Smooth muscle cell (in vitro differentiated cells): Measurements from ENCODE around the gene CLK3. TPM values are rescaled to one million over a fixed set of nuclear protein-coding genes. Genes with fewer than 3 reads are reported as not detected.

Experiments used
- DNase-seq: peaks from one replicate; lab custom pipeline; 2025; ENCODE audit not compliant: unreplicated experiment; lab: John Stamatoyannopoulos, UW
- H2AFZ ChIP-seq: fragments of 200-600 bp; sonication (generic); 2 replicates; pipeline ENCODE4 v1.6.0; 2016; ENCODE audit warnings: antibody characterized with exemption, low read depth, mild to moderate bottlenecking
- H3F3A ChIP-seq: fragments of 200-600 bp; sonication (generic); 2 replicates; pipeline ENCODE4 v1.6.0; 2017; ENCODE audit warnings: antibody characterized with exemption, low read depth
- H3K27ac ChIP-seq: fragments of 200-600 bp; sonication (generic); 2 replicates; pipeline ENCODE4 v1.5.1; 2016; ENCODE audit warnings: low read depth, mild to moderate bottlenecking
- H3K27me3 ChIP-seq: fragments of 200-600 bp; sonication (generic); 2 replicates; pipeline ENCODE4 v1.6.1; 2016; ENCODE audit warnings: low read depth, mild to moderate bottlenecking
- H3K36me3 ChIP-seq: fragments of 200-600 bp; sonication (generic); 2 replicates; pipeline ENCODE4 v1.5.1; 2016; ENCODE audit warnings: low read depth
- H3K4me1 ChIP-seq: fragments of 200-600 bp; sonication (generic); 2 replicates; pipeline ENCODE4 v1.5.1; 2016; ENCODE audit warnings: low read depth
- H3K4me2 ChIP-seq: fragments of 200-600 bp; sonication (generic); 2 replicates; pipeline ENCODE4 v1.6.0; 2016; ENCODE audit warnings: mild to moderate bottlenecking
- H3K4me3 ChIP-seq: fragments of 200-600 bp; sonication (generic); 2 replicates; pipeline ENCODE4 v1.5.1; 2016; ENCODE audit warnings: mild to moderate bottlenecking
- H3K79me2 ChIP-seq: fragments of 200-600 bp; sonication (generic); 2 replicates; pipeline ENCODE4 v1.6.0; 2016; ENCODE audit warnings: low read depth, mild to moderate bottlenecking
- H3K9ac ChIP-seq: fragments of 200-600 bp; sonication (generic); 2 replicates; pipeline ENCODE4 v1.6.0; 2016; ENCODE audit warnings: low read depth
- H3K9me3 ChIP-seq: fragments of 200-600 bp; sonication (generic); replicated peaks from 2 replicates; pipeline ENCODE4 v1.5.1; 2016; ENCODE audit warnings: low read depth
- H4K20me1 ChIP-seq: fragments of 200-600 bp; sonication (generic); 2 replicates; pipeline ENCODE4 v1.6.0; 2016; ENCODE audit warnings: low read depth
- WGBS: methylation state at CpG from one replicate; pipeline ENCODE4 v1.1.7; 2016; ENCODE audit warnings: low lambda C conversion rate; 5-methylcytosine and 5-hydroxymethylcytosine counted together
- polyA plus RNA-seq: library from polyadenylated mRNA; unstranded; fragments of >200 nt; fragmentation: Nextera tagmentation; extraction: Ambion mirVana; gene quantifications from 2 replicates; pipeline ENCODE4 v1.2.1, GENCODE V29; 2016
- total RNA-seq: library from RNA; depleted of rRNA; stranded (reverse); fragments of >200 nt; gene quantifications from 2 replicates; pipeline ENCODE4 v1.2.3, GENCODE V29; 2014
- TF ChIP-seq, protein P1 (sequence below): fragments of 200-600 bp; sonication (generic); IDR thresholded peaks from 2 replicates; pipeline ENCODE4 v1.5.1; 2017; ENCODE audit warnings: borderline replicate concordance, mild to moderate bottlenecking, antibody characterized with exemption; ENCODE audit not compliant: insufficient read depth, poor library complexity, severe bottlenecking

CLK3 gene
- total and polyA plus RNA-seq, 2 experiments from 2014 or later, result 68.8 to 105 TPM

DNA sequence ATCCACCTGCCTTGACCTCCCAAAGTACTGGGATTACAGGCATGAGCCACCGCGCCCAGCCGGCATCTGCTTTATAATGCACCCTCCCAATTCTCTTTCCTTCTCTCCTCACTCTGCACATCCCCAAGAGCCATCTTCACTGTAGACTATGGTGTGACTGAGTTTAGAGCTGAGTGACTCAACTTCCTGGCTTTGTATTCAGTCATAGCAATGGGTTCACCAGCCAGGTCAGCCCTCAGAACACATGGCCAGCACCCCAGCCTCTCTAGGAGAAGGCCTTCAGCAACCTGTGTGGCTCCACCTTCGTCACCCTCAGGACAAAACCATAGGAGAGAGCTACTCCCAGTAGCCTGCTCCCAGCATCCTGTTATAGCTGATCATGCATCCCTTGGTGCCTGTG is 41.6 kb upstream of the CLK3 start:
- H2AFZ ChIP-seq, result no peak overlapping the region
- no peak for DNase-seq
- H3K27ac ChIP-seq, result no peak overlapping the region
- no peaks in the 10 kb centered on the region for H3K9me3 ChIP-seq
- no peak overlapping the region for H3K4me2 ChIP-seq
- TF ChIP-seq, protein P1, sequence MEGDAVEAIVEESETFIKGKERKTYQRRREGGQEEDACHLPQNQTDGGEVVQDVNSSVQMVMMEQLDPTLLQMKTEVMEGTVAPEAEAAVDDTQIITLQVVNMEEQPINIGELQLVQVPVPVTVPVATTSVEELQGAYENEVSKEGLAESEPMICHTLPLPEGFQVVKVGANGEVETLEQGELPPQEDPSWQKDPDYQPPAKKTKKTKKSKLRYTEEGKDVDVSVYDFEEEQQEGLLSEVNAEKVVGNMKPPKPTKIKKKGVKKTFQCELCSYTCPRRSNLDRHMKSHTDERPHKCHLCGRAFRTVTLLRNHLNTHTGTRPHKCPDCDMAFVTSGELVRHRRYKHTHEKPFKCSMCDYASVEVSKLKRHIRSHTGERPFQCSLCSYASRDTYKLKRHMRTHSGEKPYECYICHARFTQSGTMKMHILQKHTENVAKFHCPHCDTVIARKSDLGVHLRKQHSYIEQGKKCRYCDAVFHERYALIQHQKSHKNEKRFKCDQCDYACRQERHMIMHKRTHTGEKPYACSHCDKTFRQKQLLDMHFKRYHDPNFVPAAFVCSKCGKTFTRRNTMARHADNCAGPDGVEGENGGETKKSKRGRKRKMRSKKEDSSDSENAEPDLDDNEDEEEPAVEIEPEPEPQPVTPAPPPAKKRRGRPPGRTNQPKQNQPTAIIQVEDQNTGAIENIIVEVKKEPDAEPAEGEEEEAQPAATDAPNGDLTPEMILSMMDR, result no peak
- H3K36me3 ChIP-seq, result no peaks in the 10 kb centered on the region
- WGBS, result 98% methylated on average over 4 of the region's 4 CpGs
- H3K27me3 ChIP-seq, result no peaks in the 10 kb centered on the region
- no peak overlapping the region for H3K4me3 ChIP-seq
- H3K79me2 ChIP-seq, result no peaks in the 10 kb centered on the region
- H3K4me1 ChIP-seq, result no peaks in the 10 kb centered on the region
- no peaks in the 10 kb centered on the region for H3F3A ChIP-seq
- peaks cover 21% of the 10 kb centered on the region for H4K20me1 ChIP-seq
- no peak overlapping the region for H3K9ac ChIP-seq

DNA sequence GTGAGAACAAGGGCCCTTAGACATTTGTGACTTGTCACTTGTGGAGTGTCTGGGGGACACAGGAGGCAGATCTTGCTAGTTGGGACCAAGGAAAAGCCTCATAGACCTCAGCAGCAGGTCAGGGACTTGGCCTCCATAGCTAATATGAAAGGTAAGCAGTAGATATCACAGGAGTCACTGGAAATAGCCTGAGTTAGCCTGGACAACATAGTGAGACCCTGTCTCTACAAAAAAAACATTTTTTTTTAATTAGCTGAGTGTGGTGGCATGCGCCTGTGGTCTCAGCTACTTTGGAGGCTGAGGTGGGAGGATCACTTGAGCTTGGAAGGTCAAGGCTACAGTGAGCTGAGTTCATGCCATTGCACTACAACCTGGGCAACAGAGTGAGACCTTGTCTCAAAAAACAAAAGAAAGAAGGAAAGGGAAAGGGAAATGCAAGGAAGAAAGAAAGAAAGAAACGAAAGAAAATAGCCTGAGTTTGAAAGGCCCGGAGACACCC is 37.1 kb upstream of the CLK3 start:
- Histone ChIP-seq H4K20me1 (no peaks in the 10 kb centered on the region), H3K4me3 (no peak overlapping the region), H3K27me3 (no peaks in the 10 kb centered on the region), H3K4me2 (no peak overlapping the region), H2AFZ (no peak overlapping the region), H3K9ac (no peak overlapping the region), H3K9me3 (no peaks in the 10 kb centered on the region), H3K27ac (no peak overlapping the region), H3K36me3 (no peaks in the 10 kb centered on the region), H3F3A (no peaks in the 10 kb centered on the region), H3K79me2 (no peaks in the 10 kb centered on the region), H3K4me1 (no peaks in the 10 kb centered on the region)
- TF ChIP-seq, protein P1, result no peak
- no peak for DNase-seq
- 100% methylated on average over 3 of the region's 3 CpGs for WGBS

GRCh38 chr15:74579001-74579400 is 36.6 kb upstream of the CLK3 start:
- Histone ChIP-seq H3K27ac (no peak overlapping the region), H3K4me2 (no peak overlapping the region), H3K4me3 (no peak overlapping the region), H3K36me3 (no peaks in the 10 kb centered on the region), H2AFZ (no peak overlapping the region), H3K79me2 (no peaks in the 10 kb centered on the region), H3K27me3 (no peaks in the 10 kb centered on the region), H4K20me1 (no peaks in the 10 kb centered on the region), H3K9me3 (no peaks in the 10 kb centered on the region), H3K4me1 (peaks cover 3% of the 10 kb centered on the region), H3F3A (no peaks in the 10 kb centered on the region), H3K9ac (no peak overlapping the region)
- no peak for DNase-seq
- TF ChIP-seq, protein P1, result no peak
- 97% methylated on average over 9 of the region's 9 CpGs for WGBS

GRCh38 chr15:74580538-74581350 is 34.9 kb upstream of the CLK3 start:
- Histone ChIP-seq H3K9me3 (no peaks in the 10 kb centered on the region), H3K27ac (no peak overlapping the region), H4K20me1 (no peaks in the 10 kb centered on the region), H2AFZ (no peak overlapping the region), H3K4me3 (no peak overlapping the region), H3K79me2 (no peaks in the 10 kb centered on the region), H3K36me3 (no peaks in the 10 kb centered on the region), H3K4me1 (peaks cover 18% of the 10 kb centered on the region), H3K9ac (no peak overlapping the region), H3K4me2 (no peak overlapping the region), H3K27me3 (no peaks in the 10 kb centered on the region), H3F3A (no peaks in the 10 kb centered on the region)
- TF ChIP-seq, protein P1, result no peak
- DNase-seq, result no peak
- 88% methylated on average over 7 of the region's 7 CpGs for WGBS
